HG02870 (cell line): ENCODE data around the gene OVCH1.
"Not testable (repeated sequence)": the region's sequence is repeated elsewhere in the genome, so short reads cannot be mapped to it uniquely, and the experiment has no call there.

ENCODE experiments used
- ATAC-seq: cut with Tn5 transposase; IDR thresholded peaks from one replicate; pipeline ENCODE4 v1.9.1; 2021; ENCODE audit warnings: mild to moderate bottlenecking, moderate library complexity; ENCODE audit not compliant: unreplicated experiment

OVCH1 gene

DNA sequence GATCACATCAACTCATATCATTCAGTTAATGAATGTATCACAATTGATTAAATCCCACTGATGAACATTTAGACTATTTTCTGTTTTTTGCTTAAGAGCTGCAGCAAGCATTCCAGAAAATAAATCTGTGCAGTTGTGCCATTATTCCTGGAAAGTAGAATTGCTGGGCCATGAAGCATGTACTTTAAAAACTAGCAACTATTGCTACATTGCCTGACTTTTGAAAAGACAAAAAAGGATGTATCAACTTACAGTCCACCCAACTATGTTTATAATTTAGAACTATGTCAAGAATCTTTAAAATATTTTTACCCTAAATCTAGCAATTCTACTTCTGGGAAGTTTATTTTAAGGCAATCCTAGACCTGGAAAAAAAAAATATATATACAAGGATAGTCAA lies 83.1 kb downstream of the OVCH1 start:
- ATAC-seq = no peak

DNA sequence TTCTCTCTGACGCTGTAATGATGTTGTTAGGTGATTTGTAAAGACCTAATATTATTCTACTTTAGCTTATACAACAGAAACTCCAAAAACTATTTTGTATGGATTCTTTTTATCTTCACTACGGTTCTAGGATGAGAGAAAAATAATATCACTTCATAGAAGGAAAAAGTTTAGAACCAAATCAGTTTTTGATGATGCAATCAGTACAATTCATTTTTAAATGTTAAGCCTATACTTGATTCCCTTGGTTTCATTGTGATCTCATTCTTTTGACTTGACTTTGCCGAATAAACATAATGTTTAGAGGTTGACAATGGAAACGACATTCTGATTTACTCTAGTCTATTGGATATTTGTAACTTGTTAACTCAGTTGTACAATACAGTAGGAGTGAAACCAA lies 91.9 kb downstream of the OVCH1 start:
- ATAC-seq = no peak

DNA sequence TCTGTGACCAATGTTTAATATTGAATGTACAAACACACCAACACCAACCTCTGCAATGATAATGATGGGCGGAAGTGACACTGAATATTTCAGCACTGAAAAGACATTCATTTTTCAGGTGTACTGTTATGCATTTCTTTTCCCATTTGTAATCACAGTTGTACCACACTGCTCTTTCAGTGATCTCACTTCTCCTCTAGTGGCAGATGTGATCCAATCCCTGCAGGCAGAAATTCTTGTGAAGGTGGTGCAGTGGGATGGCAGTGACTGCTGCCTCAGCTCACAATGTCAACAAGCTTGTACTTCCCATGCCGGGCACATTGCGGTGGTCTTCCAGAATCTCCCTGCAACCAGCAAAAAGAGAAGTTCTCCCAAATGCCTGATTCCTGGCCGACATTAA lies 93.5 kb downstream of the OVCH1 start:
- no peak for ATAC-seq

DNA sequence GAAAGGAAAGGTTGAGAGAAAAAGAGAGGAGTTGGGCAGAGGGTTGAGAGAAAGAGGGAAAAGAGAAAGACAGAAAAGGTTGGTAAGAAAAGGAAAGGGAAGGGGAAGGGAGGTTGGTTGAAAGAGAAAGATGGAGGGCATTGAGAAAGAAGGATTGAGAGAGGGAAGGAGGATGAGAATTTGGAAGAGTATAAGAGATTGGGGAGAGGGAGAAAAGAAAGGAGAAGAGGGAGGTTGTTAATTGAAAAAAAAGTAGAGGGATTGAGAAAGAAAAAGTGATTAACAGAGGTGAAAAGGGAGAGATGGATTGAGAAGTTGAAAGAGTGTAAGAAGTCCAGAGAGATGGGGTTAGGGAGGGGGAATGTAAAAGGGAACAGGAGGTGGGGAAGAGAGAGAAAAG lies 95.0 kb downstream of the OVCH1 start:
- no peak for ATAC-seq

DNA sequence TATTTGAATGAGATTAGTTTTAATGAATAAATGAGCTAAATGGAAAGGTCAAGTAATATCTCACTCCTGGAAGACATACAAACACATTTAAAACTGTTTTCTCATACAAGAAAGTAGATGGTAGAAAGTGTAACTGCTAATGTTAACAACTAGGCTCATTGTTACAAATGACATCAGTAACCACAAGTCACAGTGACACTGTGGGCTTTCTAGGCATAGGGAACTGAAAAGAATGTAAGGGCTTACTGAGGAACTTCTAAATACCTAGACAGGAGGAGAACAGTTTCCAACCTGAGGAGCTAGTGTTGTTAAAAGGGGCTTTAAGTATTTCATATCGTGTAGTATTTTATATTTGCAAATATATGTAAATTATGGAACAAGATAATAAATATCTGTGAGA lies 99.0 kb downstream of the OVCH1 start:
- peak; percentile 95 for ATAC-seq

DNA sequence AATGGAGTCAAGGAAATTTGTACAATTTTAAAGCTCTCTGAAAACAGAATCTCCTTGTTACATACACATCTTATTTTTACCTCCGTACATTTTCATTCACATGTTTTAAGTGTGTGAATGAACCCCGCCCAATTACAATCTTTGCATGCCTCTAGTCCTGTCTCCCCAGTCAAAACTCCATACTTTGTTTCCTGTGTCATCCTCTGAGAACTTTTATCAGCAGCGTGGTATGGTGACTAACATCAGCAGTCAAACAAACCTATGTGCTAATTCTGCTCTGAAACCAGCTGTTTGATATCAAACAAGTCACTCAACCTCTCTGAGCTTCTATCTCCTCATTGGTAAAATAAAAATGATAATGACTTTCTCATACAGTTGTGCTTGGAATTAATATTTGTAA lies 100.7 kb downstream of the OVCH1 start:
- ATAC-seq = no peak

DNA sequence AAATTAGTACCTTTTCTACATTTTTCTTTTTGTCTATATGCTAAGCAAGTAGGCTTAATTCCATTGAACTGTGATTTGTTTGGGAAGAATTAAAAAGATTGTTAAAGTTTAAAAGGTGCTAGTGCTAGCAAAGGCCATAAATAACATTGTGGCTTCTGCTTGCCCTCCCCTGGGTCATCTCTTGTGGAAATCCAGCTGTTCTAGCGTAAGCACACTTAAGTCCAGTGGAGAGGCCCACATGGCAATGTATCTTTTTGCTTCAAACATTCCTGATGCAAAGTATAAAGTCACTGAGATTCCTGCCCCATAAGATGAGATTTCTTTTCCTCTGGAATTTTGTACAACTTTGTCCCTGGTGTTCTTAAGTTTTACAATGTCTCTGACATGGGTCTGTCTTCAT lies 102.1 kb downstream of the OVCH1 start:
- ATAC-seq = no peak

DNA sequence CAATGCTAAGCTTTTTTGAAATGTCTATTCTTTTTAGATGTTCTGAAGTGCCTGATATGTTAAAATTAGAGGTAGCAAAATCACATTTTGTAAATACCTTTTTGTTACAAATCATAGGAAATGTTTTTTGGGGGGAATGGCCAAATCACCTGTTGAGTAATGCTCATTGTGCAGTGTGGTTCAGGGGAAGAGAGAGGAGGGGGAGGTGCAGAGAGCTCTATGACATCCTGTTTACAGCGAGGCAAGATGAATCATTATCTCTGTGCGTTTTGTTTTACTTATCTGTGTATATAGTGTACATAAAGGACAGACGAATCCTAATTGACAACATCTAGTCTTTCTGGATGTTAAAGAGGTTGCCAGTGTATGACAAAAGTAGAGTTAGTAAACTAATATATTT lies 107.1 kb downstream of the OVCH1 start:
- ATAC-seq = not testable (repeated sequence)

DNA sequence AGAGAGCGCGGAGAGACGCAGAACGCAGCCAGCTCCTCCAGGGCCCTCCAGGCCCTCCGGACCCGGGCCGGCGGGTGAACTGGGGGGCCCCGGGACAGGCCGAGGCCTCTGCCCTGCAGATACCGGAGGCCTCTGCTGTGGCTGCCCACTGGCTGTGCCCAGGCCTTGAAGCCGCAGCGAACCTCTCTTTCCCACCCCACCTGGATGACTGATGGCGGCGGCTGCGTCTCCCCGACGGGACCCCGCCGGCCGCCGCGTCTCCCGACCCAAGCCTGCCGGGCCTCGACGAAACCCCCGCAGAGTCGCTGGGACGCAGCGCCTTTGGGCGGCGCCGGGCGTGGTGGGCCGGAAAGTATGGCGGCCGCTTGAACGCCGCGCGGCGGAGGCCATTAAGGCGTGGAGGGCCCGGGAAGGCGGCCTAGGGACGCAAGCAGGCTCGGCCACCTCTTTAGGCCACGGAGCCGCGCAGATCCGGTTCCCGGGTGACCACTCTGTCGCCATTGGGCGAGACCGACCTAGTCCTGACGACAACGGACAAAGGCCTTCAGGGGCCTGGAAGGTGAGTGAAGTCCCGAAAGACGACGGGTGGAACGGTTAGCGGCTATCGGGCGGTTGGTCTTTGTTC lies 108.1 kb downstream of the OVCH1 start:
- no peak for ATAC-seq

DNA sequence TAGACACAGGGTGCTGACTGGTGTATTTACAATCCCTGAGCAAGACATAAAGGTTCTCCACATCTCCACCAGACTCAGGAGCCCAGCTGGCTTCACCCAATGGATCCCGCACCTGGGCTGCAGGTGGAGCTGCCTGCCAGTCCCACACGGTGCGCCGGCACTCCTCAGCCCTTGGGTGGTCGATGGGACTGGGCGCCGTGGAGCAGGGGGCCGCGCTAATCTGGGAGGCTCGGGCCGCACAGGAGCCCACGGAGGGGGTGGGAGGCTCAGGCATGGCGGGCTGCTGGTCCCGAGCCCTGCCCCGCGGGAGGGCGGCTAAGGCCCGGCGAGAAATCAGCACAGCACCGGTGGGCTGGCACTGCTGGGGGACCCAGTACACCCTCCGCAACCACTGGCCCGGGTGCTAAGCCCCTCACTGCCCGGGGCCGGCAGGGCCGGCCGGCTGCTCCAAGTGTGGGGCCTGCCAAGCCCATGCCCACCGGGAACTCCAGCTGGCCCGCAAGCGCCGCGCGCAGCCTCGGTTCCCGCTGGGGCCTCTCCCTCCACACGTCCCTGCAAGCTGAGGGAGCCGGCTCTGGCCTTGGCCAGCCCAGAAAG lies 111.3 kb downstream of the OVCH1 start:
- not testable (repeated sequence) for ATAC-seq

DNA sequence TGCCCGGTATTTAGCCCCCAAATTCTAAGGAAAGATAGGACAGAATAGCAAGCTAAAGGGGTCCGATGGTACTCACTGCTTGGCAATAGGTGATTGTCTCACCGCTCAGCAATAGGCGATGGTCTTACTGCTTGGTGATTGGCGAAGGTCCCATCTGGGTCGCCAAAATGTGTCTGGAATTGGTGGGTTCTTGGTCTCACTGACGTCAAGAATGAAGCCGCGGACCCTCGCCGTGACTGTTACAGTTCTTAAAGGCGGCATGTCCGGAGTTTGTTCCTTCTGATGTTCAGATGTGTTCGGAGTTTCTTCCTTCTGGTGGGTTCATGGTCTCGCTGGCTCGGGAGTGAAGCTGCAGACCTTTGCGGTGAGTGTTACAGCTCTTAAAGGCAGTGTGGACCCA lies 112.3 kb downstream of the OVCH1 start:
- ATAC-seq = not testable (repeated sequence)

DNA sequence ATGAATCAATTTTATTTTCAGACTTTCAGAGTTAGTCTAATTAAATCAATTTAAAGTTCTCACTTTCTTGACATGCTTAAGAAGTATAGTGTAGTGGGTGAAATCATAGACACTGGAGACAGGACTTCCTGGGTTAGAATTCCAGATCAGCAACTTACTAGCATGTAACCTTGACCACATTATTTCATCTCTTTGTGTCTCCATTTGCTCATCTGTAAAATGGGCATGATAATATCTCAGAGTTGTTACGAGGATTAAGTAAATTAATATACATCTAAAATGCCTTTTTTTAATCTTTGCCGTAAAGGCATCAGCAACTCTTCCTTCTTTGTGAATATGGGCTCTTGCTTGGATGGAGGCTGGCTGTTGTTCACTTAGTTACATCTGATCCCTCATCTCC lies 115.2 kb downstream of the OVCH1 start:
- ATAC-seq = no peak

DNA sequence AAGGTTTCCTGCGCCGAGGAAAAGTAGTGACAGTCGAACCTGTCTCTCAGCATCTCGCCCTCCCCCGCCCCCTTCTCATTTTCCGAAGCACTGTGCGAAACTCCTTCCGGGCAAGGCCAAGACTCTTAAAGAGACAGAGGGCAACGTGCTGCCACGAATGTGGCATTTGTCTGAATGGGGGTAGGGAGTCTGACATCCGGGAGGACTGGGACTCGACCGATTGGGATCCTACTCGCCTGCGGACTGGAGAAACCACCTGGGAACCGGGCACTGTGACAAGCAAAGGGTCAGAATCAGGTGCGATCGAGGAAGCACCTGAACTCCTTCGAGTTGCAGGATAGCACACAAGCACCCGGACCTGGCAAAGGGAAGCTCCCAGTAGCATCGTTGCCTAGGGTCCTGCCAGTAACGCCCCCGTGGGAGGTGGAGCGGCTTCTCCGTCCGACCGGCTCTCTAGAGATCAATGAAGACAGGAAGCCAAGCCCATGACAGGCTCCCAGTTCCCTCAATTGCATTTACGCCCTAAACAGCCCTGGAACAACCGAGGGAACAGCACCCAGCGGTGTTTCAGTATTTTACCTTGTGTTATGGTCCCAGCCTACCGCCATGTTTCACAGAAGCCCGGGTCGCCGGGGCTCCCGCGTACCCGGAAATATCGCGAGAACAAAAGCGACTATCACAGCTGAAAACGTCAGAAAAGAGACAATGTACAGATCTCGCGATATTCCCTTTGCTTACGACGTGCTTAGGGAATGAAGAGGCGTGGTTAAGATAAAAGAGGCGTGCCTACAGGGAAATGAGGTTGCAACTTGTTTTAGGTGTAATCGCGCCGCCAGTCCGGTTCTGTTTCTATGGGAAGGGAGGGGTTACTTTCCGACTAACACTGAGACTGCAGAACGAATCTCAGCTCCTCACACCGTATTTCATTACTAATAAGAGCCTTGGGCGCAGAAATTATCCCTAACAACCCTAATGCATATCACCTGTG lies 116.7 kb downstream of the OVCH1 start, which contains the start of gene ERGIC2:
Gene ERGIC2 (minus strand): TSS at position 637 of the 988 bp plus-strand sequence. CDS start 9,539 bp downstream, outside the sequence.
- ATAC-seq = peak; percentile 96
